HEK293T (cell line): ENCODE results near the gene MYO16.

ENCODE experiments used
- BHLHE40 ChIP-seq: fragments of 450-650 bp; IDR thresholded peaks from 2 replicates; pipeline ENCODE4 v1.6.1; 2016; ENCODE audit warnings: mild to moderate bottlenecking, moderate library complexity, borderline replicate concordance
- ELF4 ChIP-seq: fragments of 450-650 bp; IDR thresholded peaks from 2 replicates; pipeline ENCODE4 v1.6.1; 2017; ENCODE audit warnings: antibody characterized with exemption
- FOXA1 ChIP-seq: fragments of 450-650 bp; IDR thresholded peaks from 2 replicates; pipeline ENCODE4 v1.6.1; 2016; ENCODE audit warnings: mild to moderate bottlenecking
- FOXK2 ChIP-seq: fragments of 450-650 bp; IDR thresholded peaks from 2 replicates; pipeline ENCODE4 v1.6.1; 2016; ENCODE audit warnings: mild to moderate bottlenecking
- FOXM1 ChIP-seq: fragments of 450-650 bp; IDR thresholded peaks from 2 replicates; pipeline ENCODE4 v1.6.1; 2017; ENCODE audit warnings: mild to moderate bottlenecking, borderline replicate concordance
- L3MBTL2 ChIP-seq: fragments of 450-650 bp; conservative IDR thresholded peaks from 2 replicates; pipeline ENCODE4 v1.6.1; 2016; ENCODE audit warnings: mild to moderate bottlenecking
- LEF1 ChIP-seq: fragments of 450-650 bp; IDR thresholded peaks from 2 replicates; pipeline ENCODE4 v1.6.1; 2017; ENCODE audit warnings: mild to moderate bottlenecking, borderline replicate concordance
- PKNOX1 ChIP-seq: fragments of 450-650 bp; IDR thresholded peaks from 2 replicates; pipeline ENCODE4 v1.6.1; 2016
- SP1 ChIP-seq: fragments of 450-650 bp; IDR thresholded peaks from 2 replicates; pipeline ENCODE4 v1.6.1; 2017
- SUZ12 ChIP-seq: fragments of 450-650 bp; IDR thresholded peaks from 2 replicates; pipeline ENCODE4 v1.6.1; 2016; ENCODE audit warnings: mild to moderate bottlenecking
- ZNF384 ChIP-seq: fragments of 450-650 bp; IDR thresholded peaks from 2 replicates; pipeline ENCODE4 v1.6.1; 2016

- no peak for TF ChIP-seq BHLHE40
- no peak for TF ChIP-seq FOXA1
- no peak for TF ChIP-seq SP1
- no peak for TF ChIP-seq FOXK2
- no peak for TF ChIP-seq L3MBTL2
- TF ChIP-seq ELF4 = no peak
- TF ChIP-seq SUZ12 = no peak
- no peak for TF ChIP-seq LEF1
- no peak for TF ChIP-seq PKNOX1
- no peak for TF ChIP-seq ZNF384
- no peak for TF ChIP-seq FOXM1
Observed at GRCh38 chr13:108594153-108594552, 35.3 kb upstream of the MYO16 start.
